GM19372 (cell line): ENCODE data around the gene RNU6-9.
A peak's percentile ranks its signal among the peaks of the same experiment; 100 is the strongest.
"Not testable (repeated sequence)": the region's sequence is repeated elsewhere in the genome, so short reads cannot be mapped to it uniquely, and the experiment has no call there.

Experiments used
- ATAC-seq: cut with Tn5 transposase; IDR thresholded peaks from one replicate; pipeline ENCODE4 v1.9.1; 2021; ENCODE audit warnings: mild to moderate bottlenecking, low read depth, moderate library complexity; ENCODE audit not compliant: unreplicated experiment

Gene RNU6-9

GRCh38 chr19:892894-893689 is at the start of gene RNU6-9, which contains the start of gene MED16:
Gene RNU6-9 (plus strand): TSS chr19:893484.
Gene MED16 (minus strand): TSS chr19:893187. CDS start chr19:891131, 2,056 bp downstream.
- peak; percentile 79 for ATAC-seq

GRCh38 chr19:843836-844545 is 49.3 kb upstream of the RNU6-9 start:
- no peak for ATAC-seq

DNA sequence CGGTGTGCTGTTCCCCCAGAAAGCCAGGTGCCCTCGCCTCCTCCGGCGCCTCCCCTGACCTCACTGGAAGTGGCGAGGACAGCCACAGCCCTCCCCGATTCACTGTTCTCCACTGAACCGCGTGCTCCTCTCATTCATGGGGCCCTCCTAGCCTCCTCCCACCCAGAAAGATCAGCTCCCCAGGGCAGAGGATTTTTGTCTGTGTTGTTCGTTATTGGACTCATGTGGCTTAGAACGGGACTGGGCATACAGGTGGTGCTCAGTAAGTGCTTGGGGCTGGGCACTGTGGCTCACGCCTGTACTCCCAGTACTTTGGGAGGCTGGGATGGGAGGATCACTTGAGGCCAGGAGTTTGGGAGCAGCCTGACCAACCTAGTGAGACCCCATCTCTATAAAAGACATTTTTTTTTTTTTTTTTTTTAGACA is 48.7 kb upstream of the RNU6-9 start:
- ATAC-seq: no peak

DNA sequence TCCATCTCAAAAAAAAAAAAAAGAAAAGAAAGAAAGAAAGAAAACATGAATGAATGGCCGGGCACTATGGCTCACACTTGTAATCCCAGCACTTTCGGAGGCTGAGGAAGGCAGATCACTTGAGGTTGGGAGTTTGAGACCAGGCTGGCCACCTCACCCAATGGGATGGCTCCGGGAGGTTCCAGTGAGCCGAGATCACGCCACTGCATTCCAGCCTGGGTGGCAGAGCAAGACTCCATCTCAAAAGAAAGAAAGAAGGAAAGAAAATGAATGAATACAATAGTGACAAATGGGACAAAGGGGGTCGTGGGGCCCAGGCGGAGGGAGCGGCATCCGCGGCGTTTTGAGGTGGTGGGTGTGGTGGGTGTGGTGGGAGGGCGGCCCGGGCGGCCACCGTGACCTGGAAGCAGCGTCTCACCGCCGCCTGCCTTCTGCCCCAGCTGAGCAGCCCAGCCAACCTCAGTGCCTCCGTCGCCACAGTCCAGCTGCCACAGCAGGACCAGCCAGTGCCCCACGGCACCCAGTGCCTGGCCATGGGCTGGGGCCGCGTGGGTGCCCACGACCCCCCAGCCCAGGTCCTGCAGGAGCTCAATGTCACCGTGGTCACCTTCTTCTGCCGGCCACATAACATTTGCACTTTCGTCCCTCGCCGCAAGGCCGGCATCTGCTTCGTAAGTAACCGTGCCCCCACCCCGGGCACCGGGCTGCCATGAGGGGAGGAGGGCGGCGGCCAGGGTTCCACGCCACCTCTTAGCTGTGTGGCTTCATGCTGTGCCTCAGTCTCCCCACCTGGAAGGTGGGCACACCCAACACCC is 47.4 kb upstream of the RNU6-9 start:
- ATAC-seq: no peak

- no peak for ATAC-seq
Observed at GRCh38 chr19:848386-848921, 44.8 kb upstream of the RNU6-9 start.

GRCh38 chr19:849195-849594 is 44.1 kb upstream of the RNU6-9 start:
- not testable (repeated sequence) for ATAC-seq

GRCh38 chr19:850221-850978 is 42.9 kb upstream of the RNU6-9 start:
- ATAC-seq: no peak

DNA sequence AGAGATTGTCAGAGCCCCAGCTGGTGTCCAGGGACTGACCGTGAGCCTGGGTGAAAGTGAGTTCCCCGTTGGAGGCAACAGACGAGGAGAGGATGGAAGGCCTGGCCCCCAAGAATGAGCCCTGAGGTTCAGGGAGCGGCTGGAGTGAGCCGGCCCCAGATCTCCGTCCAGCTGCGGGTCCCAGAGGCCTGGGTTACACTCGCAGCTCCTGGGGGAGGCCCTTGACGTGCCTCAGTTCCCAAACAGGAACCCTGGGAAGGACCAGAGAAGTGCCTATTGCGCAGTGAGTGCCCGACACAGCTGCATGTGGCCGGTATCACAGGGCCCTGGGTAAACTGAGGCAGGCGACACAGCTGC is 42.3 kb upstream of the RNU6-9 start:
- no peak for ATAC-seq

GRCh38 chr19:852136-853013 is 40.9 kb upstream of the RNU6-9 start, which contains the start of gene ELANE:
Gene ELANE (plus strand): TSS chr19:852303. CDS start chr19:852329, 26 bp downstream.
- ATAC-seq: no peak

- ATAC-seq: no peak
Observed at GRCh38 chr19:853014-853585, 40.2 kb upstream of the RNU6-9 start.

DNA sequence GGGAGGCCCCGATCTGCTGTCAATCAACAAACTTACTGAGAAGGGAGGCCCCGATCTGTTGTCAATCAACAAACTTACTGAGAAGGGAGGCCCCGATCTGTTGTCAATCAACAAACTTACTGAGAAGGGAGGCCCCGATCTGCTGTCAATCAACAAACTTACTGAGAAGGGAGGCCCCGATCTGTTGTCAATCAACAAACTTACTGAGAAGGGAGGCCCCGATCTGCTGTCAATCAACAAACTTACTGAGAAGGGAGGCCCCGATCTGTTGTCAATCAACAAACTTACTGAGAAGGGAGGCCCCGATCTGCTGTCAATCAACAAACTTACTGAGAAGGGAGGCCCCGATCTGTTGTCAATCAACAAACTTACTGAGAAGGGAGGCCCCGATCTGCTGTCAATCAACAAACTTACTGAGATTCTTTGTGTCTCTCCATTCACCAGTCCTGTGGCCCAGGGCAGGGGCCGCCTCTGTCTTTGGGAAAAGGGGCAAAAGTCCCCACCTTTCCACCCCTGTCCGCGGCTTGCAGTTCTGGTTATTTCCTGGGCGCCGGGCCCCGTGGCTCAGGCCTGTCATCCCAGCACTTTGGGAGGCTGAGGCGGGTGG is 39.6 kb upstream of the RNU6-9 start:
- ATAC-seq: not testable (repeated sequence)

- ATAC-seq: no peak
Observed at GRCh38 chr19:854549-854948, 38.7 kb upstream of the RNU6-9 start.

GRCh38 chr19:855142-855541 is 38.1 kb upstream of the RNU6-9 start:
- ATAC-seq: no peak

DNA sequence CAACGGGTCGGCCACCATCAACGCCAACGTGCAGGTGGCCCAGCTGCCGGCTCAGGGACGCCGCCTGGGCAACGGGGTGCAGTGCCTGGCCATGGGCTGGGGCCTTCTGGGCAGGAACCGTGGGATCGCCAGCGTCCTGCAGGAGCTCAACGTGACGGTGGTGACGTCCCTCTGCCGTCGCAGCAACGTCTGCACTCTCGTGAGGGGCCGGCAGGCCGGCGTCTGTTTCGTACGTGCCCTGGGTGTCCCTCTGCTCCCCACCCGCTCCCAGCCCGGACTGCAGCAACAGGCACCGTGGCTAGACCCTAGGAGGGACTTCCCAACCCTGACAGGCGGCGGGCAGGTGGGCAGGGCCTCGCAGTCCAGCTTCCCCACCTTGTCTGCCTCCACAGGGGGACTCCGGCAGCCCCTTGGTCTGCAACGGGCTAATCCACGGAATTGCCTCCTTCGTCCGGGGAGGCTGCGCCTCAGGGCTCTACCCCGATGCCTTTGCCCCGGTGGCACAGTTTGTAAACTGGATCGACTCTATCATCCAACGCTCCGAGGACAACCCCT is 37.6 kb upstream of the RNU6-9 start:
- ATAC-seq: no peak

DNA sequence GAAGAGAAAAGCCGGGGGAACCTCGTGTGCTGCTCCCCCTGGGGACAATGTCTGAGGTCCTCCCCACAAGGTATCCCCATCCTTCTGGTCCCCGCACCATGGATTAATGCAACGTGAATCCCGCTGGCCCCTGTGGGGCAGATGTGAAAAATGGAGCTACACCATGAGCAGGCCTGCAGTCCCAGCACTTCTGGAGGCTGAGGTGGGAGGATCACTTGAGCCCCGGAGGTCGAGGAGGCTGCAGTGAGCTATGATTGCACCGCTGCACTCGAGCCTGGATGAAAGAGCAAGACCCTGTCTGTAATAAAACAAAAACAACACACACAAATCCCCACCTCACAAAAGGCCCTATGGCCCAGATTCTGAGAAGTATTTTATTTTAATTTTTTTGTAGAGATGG is 35.0 kb upstream of the RNU6-9 start:
- no peak for ATAC-seq

DNA sequence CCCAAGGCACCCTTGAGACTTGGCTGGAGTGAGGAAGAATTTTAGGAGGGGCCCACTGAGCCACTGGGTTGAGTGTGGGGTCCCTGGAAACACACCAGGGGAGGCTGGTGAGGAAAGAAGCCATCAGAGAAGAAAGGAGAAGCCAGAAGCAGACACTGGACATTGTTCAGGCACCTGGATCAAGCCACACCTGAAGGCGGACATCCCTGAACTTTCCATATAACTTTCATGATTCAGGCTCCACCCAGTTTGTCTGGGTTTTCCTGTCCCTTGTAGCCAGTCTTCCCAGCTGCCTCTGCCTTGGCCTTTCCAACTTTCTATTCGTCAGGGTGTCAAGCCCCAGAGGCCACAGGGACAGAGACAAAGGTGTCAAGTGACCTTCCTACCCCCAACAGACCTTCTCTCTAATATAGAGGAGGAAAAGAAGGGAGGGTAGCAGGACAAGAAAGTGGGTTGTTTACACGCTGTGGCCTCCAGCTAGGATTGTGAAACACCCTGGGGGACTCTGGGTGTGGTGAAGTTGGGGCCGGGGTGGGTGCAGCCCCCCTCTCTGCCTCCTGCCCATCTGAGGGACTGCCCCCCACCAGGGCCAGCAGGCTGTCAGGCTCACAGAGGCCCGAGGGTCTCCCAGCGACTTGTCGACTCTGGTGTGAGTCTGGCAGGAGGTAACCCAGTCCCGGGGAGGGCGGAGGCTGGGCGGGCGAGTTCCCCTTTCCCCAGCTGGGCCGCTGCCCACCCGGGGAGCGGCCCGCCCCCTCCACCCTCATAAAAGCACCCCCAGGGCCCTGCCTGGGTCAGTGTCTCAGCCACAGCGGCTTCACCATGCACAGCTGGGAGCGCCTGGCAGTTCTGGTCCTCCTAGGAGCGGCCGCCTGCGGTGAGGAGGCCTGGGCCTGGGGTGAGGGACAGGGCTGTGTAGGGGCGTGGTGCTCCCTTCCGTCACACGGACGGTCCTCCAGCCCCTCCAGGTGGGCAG is 34.1 kb upstream of the RNU6-9 start, which contains the start of gene CFD:
Gene CFD (plus strand): TSS at position 797 of the 976 bp plus-strand sequence. CDS start 26 bp downstream, at position 823.
- ATAC-seq: no peak
